ENCODE data around the gene UBN2. TPM values are rescaled to one million over a fixed set of nuclear protein-coding genes. Genes with fewer than 3 reads are reported as not detected.
"Not testable (repeated sequence)": the region's sequence is repeated elsewhere in the genome, so short reads cannot be mapped to it uniquely, and the experiment has no call there.

Gene UBN2
- total RNA-seq, 2 experiments from 2014 or later: 7.0 to 7.6 TPM

GRCh38 chr7:139205843-139206242 is 25.2 kb upstream of the UBN2 start:
- H3K9me3 Mint-ChIP-seq: peaks cover 17% of the 10 kb centered on the region
- no peak overlapping the region for H3K4me3 Mint-ChIP-seq
- no peak for TF ChIP-seq CTCF (IDR thresholded peaks at IDR 0.05)
- intact Hi-C loops (cut with micrococcal nuclease): no loop called here
- H3K27me3 Mint-ChIP-seq: no peaks in the 10 kb centered on the region
- H3K4me1 Mint-ChIP-seq (ENCODE audit: low read depth): no peaks in the 10 kb centered on the region
- no peak for DNase-seq
- H3K27ac Mint-ChIP-seq: no peak overlapping the region
- ChIA-PET CTCF (no interaction called here), POLR2A (no interaction called here)
- peaks cover 6% of the 10 kb centered on the region for H3K36me3 Mint-ChIP-seq (ENCODE audit: low read depth)
- ATAC-seq: no peak

GRCh38 chr7:139212133-139212532 is 18.9 kb upstream of the UBN2 start:
- DNase-seq (no peak), ATAC-seq (no peak)
- intact Hi-C loops (cut with micrococcal nuclease): no loop called here
- ChIA-PET CTCF (interaction anchor here (0.6 kb wide), 1 partner anchor 12 kb away, joined by 4 read pairs; no protein-coding TSS in a partner anchor), POLR2A (interaction anchor here (0.6 kb wide), 1 partner anchor 275 kb away, joined by 3 read pairs; no protein-coding TSS in a partner anchor)
- no peak overlapping the region for H3K4me3 Mint-ChIP-seq
- peaks cover 1% of the 10 kb centered on the region for H3K9me3 Mint-ChIP-seq
- H3K4me1 Mint-ChIP-seq (ENCODE audit: low read depth): no peaks in the 10 kb centered on the region
- H3K36me3 Mint-ChIP-seq (ENCODE audit: low read depth): no peaks in the 10 kb centered on the region
- no peak for TF ChIP-seq CTCF (IDR thresholded peaks at IDR 0.05)
- H3K27me3 Mint-ChIP-seq: no peaks in the 10 kb centered on the region
- H3K27ac Mint-ChIP-seq: no peak overlapping the region

GRCh38 chr7:139213489-139213888 is 17.5 kb upstream of the UBN2 start:
- H3K9me3 Mint-ChIP-seq; CTCF ChIA-PET; intact Hi-C loops (cut with micrococcal nuclease); POLR2A ChIA-PET; H3K36me3 Mint-ChIP-seq (ENCODE audit: low read depth); H3K27me3 Mint-ChIP-seq; H3K4me1 Mint-ChIP-seq (ENCODE audit: low read depth); ATAC-seq; DNase-seq; H3K27ac Mint-ChIP-seq; H3K4me3 Mint-ChIP-seq: not testable (repeated sequence)

GRCh38 chr7:139218173-139218572 is 12.9 kb upstream of the UBN2 start:
- no peak for TF ChIP-seq CTCF (IDR thresholded peaks at IDR 0.05)
- ATAC-seq (no peak), DNase-seq (no peak)
- Mint-ChIP-seq H3K4me3 (no peak overlapping the region), H3K27ac (no peak overlapping the region), H3K4me1 (ENCODE audit: low read depth) (no peaks in the 10 kb centered on the region), H3K36me3 (ENCODE audit: low read depth) (no peaks in the 10 kb centered on the region), H3K9me3 (peaks cover 1% of the 10 kb centered on the region), H3K27me3 (peaks cover 2% of the 10 kb centered on the region)
- intact Hi-C loops (cut with micrococcal nuclease): no loop called here
- CTCF ChIA-PET: interaction anchor here (1.2 kb wide), 1 partner anchor 10 kb away, joined by 3 read pairs; no protein-coding TSS in a partner anchor
- POLR2A ChIA-PET: no interaction called here

GRCh38 chr7:139224219-139224618 is 6.8 kb upstream of the UBN2 start:
- POLR2A ChIA-PET: no interaction called here
- TF ChIP-seq CTCF (IDR thresholded peaks at IDR 0.05): no peak
- H3K36me3 Mint-ChIP-seq (ENCODE audit: low read depth): no peaks in the 10 kb centered on the region
- intact Hi-C loops (cut with micrococcal nuclease): no loop called here
- H3K4me3 Mint-ChIP-seq: no peak overlapping the region
- DNase-seq (no peak), ATAC-seq (no peak)
- peaks cover 4% of the 10 kb centered on the region for H3K27me3 Mint-ChIP-seq
- no peak overlapping the region for H3K27ac Mint-ChIP-seq
- no peaks in the 10 kb centered on the region for H3K9me3 Mint-ChIP-seq
- no peaks in the 10 kb centered on the region for H3K4me1 Mint-ChIP-seq (ENCODE audit: low read depth)
- CTCF ChIA-PET: no interaction called here

GRCh38 chr7:139224836-139225235 is 6.2 kb upstream of the UBN2 start:
- ATAC-seq; H3K27me3 Mint-ChIP-seq; H3K4me1 Mint-ChIP-seq (ENCODE audit: low read depth); DNase-seq; CTCF ChIA-PET; H3K27ac Mint-ChIP-seq; POLR2A ChIA-PET; H3K36me3 Mint-ChIP-seq (ENCODE audit: low read depth); H3K9me3 Mint-ChIP-seq; intact Hi-C loops (cut with micrococcal nuclease); H3K4me3 Mint-ChIP-seq: not testable (repeated sequence)

- H3K27ac Mint-ChIP-seq; intact Hi-C loops (cut with micrococcal nuclease); DNase-seq; H3K36me3 Mint-ChIP-seq (ENCODE audit: low read depth); POLR2A ChIA-PET; H3K4me1 Mint-ChIP-seq (ENCODE audit: low read depth); H3K27me3 Mint-ChIP-seq; H3K4me3 Mint-ChIP-seq; CTCF ChIA-PET; ATAC-seq; H3K9me3 Mint-ChIP-seq: not testable (repeated sequence)
These were observed 5.5 kb upstream of the UBN2 start for GRCh38 chr7:139225286-139226157.

- H3K4me3 Mint-ChIP-seq; H3K36me3 Mint-ChIP-seq (ENCODE audit: low read depth); ATAC-seq; H3K27me3 Mint-ChIP-seq; H3K9me3 Mint-ChIP-seq; CTCF ChIA-PET; POLR2A ChIA-PET; DNase-seq; intact Hi-C loops (cut with micrococcal nuclease); H3K27ac Mint-ChIP-seq; H3K4me1 Mint-ChIP-seq (ENCODE audit: low read depth): not testable (repeated sequence)
These were observed 4.9 kb upstream of the UBN2 start for GRCh38 chr7:139226158-139226515.

Measured in activated CD8-positive, alpha-beta T cell treated with anti-CD3 and anti-CD28 coated beads for 36 hours (primary cell).